ENCODE results near the gene MREG. TPM values are rescaled to one million over a fixed set of nuclear protein-coding genes. Genes with fewer than 3 reads are reported as not detected.

MREG gene
- total and polyA plus RNA-seq, 10 of the 15 experiments (the other 5 are each of a cell fraction or from before 2014, with no cell fraction given), result 6.9 to 45.0 (median 28.5) TPM

DNA sequence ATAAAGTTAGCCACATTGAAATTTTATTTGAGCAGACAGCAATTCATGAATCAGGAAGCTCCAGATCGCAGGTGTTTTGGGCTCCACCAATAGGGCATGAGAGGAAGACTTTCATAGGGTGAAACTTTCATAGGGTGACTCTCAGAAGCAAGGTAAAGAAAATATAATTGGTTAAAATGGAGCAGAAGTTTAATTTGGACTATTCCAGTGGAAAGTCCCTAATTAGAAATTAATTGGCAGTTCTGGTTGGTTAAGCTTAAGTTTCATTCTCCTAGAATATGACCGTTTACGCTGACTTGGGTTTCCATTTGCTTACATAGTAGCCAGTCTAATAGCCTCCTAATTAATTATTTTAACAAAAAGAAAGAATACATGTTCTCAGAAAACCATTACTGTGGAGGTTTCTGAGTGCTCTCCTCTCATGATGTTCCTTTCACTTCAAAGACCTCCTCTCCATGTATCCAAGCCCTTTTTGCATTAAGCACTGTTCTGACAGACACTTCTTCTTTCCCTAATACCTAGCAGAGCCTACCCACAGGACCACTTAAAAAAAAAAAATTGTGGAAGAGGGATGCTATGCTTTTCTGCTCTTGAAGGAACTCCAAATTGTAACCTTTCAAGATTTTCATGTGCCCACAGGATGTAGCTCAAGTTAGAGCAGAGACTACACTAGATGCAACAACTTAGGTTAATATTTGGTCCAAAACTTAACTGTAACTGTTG lies 99.1 kb downstream of the MREG start (continued):
- peak; percentile 97 for TF ChIP-seq RELB (IDR thresholded peaks at IDR 0.05; ENCODE audit: low read depth)
- TF ChIP-seq NBN (IDR thresholded peaks at IDR 0.05), result no peak
- TF ChIP-seq NR2F1 (conservative IDR thresholded peaks at IDR 0.05), result 0 out of 2 replicates have a peak, but pooled peaks have one; percentile 12
- no peak for TF ChIP-seq RB1 (IDR thresholded peaks at IDR 0.05; ENCODE audit: borderline replicate concordance)
- TF ChIP-seq SRF (IDR thresholded peaks at IDR 0.05; ENCODE audit: low read depth in 2 of 2, low read length in 2 of 2), result no peak
- peak; percentile 73; the same call in 1 of the 2 replicates for TF ChIP-seq BCL11A (IDR thresholded peaks at IDR 0.05; ENCODE audit: low read depth, low read length)
- TF ChIP-seq, protein P1, sequence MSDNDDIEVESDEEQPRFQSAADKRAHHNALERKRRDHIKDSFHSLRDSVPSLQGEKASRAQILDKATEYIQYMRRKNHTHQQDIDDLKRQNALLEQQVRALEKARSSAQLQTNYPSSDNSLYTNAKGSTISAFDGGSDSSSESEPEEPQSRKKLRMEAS (IDR thresholded peaks at IDR 0.05; ENCODE audit: low read depth, low read length), result no peak
- no peak for TF ChIP-seq TCF3 (IDR thresholded peaks at IDR 0.05; ENCODE audit: borderline replicate concordance, insufficient read depth, low read depth, low read length)
- no peak for TF ChIP-seq ETV6 (conservative IDR thresholded peaks at IDR 0.05 in 1 of 2, IDR thresholded peaks at IDR 0.05 in 1 of 2; ENCODE audit: borderline replicate concordance in 1 of 2, low read depth in 1 of 2)
- TF ChIP-seq MYC (IDR thresholded peaks at IDR 0.05; ENCODE audit: insufficient read depth, insufficient read length, insufficient replicate concordance, low read length, severe bottlenecking), result no peak
- peak in 1 of 2 experiments; percentile 25; a peak in 1 of 4 replicates for TF ChIP-seq EP300 (IDR thresholded peaks at IDR 0.05; ENCODE audit: borderline replicate concordance in 1 of 2, control insufficient read depth in 1 of 2, low read depth in 2 of 2, low read length in 2 of 2)
- TF ChIP-seq RUNX3 (IDR thresholded peaks at IDR 0.05; ENCODE audit: low read length), result no peak
- peak; percentile 60; the same call in 1 of the 2 replicates for TF ChIP-seq SMARCA5 (IDR thresholded peaks at IDR 0.05)
- TF ChIP-seq TAF1 (IDR thresholded peaks at IDR 0.05; ENCODE audit: borderline replicate concordance, low read depth, low read length), result no peak
- no peak for TF ChIP-seq CEBPZ (IDR thresholded peaks at IDR 0.05; ENCODE audit: low read depth, low read length)
- no peak for TF ChIP-seq EZH2 (IDR thresholded peaks at IDR 0.05; ENCODE audit: borderline replicate concordance, control insufficient read depth, low read depth, low read length)
- peak; percentile 100 for TF ChIP-seq MTA2 (IDR thresholded peaks at IDR 0.05; ENCODE audit: low read depth)
- TF ChIP-seq STAT1 (conservative IDR thresholded peaks at IDR 0.05), result no peak
- 0 out of 2 replicates have a peak, but pooled peaks have one; percentile 19 for TF ChIP-seq PAX5 (IDR thresholded peaks at IDR 0.05; ENCODE audit: borderline replicate concordance, low read depth, low read length)
- no peak for TF ChIP-seq POLR2AphosphoS2 (IDR thresholded peaks at IDR 0.05; ENCODE audit: low read depth, low read length)
- TF ChIP-seq SMAD1 (IDR thresholded peaks at IDR 0.05; ENCODE audit: low read depth, partially characterized antibody), result no peak
- no peak for TF ChIP-seq CBFB (IDR thresholded peaks at IDR 0.05; ENCODE audit: low read depth)
- TF ChIP-seq SUPT20H (IDR thresholded peaks at IDR 0.05; ENCODE audit: borderline replicate concordance, control insufficient read depth, low read depth, low read length), result no peak
- no peak for TF ChIP-seq PAX8 (IDR thresholded peaks at IDR 0.05)
- TF ChIP-seq JUND (IDR thresholded peaks at IDR 0.05; ENCODE audit: low read depth, low read length), result no peak
